ENCODE results near the gene PTPN11. TPM values are rescaled to one million over a fixed set of nuclear protein-coding genes. Genes with fewer than 3 reads are reported as not detected.
"Not testable (repeated sequence)": the region's sequence is repeated elsewhere in the genome, so short reads cannot be mapped to it uniquely, and the experiment has no call there.

The PTPN11 gene
- total RNA-seq, 1 donor = 158 TPM

DNA sequence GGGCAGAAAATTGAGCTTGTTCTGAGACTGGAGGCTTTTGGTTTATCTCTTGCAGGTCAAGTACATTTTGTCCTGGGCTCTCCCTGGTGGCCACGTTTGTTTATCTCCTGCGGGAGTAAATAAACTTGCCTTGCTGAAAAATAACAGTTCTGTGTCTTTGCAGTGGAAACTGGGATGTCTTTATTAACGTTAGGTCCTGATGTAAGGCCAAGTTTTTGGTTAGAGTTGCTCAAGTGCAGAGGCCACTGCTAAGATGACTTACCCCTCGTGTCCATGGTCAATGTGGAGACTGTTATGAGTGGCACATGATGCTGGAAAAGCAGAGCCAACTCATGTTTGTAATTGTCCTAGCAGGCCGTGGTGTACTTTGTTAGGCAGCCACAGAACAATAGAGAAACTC is 3.8 kb downstream of the PTPN11 start:
- peak; percentile 78 for DNase-seq (ENCODE audit: low read depth)
- H3K4me3 ChIP-seq (ENCODE audit: low read depth, low read length) = no peak overlapping the region
- TF ChIP-seq, protein P1, sequence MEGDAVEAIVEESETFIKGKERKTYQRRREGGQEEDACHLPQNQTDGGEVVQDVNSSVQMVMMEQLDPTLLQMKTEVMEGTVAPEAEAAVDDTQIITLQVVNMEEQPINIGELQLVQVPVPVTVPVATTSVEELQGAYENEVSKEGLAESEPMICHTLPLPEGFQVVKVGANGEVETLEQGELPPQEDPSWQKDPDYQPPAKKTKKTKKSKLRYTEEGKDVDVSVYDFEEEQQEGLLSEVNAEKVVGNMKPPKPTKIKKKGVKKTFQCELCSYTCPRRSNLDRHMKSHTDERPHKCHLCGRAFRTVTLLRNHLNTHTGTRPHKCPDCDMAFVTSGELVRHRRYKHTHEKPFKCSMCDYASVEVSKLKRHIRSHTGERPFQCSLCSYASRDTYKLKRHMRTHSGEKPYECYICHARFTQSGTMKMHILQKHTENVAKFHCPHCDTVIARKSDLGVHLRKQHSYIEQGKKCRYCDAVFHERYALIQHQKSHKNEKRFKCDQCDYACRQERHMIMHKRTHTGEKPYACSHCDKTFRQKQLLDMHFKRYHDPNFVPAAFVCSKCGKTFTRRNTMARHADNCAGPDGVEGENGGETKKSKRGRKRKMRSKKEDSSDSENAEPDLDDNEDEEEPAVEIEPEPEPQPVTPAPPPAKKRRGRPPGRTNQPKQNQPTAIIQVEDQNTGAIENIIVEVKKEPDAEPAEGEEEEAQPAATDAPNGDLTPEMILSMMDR (IDR thresholded peaks at IDR 0.05; ENCODE audit: insufficient read depth, low read depth, low read length) = no peak

DNA sequence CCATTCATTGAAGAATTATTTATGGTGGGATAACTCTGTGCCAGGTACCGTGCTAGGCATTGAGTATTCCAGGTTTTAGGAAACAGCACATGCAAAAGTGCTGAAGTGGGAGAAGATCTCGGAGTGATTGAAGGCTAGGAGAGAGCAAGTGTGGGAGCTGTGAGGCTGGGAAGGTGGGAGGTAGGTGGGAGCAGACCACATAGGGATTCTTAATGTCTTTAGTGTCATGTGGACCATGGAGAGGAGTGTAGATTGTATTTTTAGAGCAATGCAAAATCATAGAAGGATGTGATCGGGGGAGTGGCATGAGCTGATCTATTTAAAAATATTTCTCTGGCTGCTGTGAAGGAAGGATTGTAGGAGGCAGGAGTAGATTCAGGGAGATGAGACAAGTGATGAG is 5.4 kb downstream of the PTPN11 start:
- TF ChIP-seq, protein P1 (IDR thresholded peaks at IDR 0.05; ENCODE audit: insufficient read depth, low read depth, low read length) = no peak

DNA sequence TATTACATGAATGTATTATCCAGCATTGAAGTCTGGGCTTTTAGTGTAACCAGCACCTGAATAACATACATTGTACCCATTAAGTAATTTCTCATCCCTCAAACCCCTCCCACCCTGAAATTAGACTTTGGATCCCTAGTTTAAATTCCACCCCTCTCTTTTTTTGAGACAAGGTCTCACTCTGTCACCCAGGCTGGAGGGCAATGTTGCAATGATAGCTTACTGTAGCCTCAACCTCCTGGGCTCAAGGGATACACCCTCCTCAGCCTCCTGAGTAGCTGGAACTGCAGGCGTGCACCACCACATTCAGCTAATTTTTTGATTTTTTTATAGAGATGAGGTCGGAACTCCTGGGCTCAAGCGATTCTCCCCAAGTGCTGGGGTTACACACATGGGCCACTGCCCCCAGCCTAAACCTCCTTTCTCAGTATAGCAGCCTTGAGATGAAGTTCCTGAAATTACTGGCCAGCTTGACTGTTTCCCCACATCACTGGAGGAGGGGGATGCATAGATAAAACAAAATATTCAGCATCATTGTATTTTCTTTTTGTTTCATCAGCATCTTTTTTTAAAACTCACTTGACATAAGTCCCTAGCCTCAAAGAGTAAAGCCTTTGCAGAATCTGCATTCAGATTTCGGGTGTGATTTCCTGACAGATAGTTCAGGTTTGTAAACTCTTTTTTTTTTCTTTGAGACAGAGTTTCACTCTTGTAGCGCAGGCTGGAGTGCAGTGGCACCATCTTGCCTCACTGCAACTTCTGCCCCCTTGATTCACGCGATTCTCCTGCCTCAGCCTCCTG is 7.0 kb downstream of the PTPN11 start:
- TF ChIP-seq, protein P1 (IDR thresholded peaks at IDR 0.05; ENCODE audit: insufficient read depth, low read depth, low read length) = no peak
- no peak overlapping the region for H3K4me3 ChIP-seq (ENCODE audit: low read depth, low read length)
- no peak for DNase-seq (ENCODE audit: low read depth)

More for the DNA sequence above, 5.4 kb downstream of the PTPN11 start:
- H3K4me3 ChIP-seq (ENCODE audit: low read depth, low read length) = no peak overlapping the region
- no peak for DNase-seq (ENCODE audit: low read depth)

DNA sequence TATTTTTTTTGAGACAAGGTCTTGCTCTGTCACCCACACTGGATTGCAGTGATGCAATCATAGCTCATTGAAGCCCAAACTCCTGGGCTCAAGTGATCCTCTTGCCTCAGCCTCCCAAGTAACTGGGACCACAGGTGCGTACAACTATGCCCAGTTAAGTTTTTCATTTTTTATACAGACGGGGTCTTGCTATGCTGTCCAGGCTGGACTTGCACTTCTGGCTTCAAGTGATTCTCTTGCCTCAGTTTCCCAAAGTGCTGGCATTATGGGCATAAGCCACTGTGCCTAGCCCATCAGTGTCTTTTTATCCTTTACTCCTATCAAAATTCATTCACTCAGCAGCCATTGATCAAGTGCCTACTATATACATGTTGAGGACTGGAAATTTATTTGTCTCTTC is 9.0 kb downstream of the PTPN11 start:
- TF ChIP-seq, protein P1 (IDR thresholded peaks at IDR 0.05; ENCODE audit: insufficient read depth, low read depth, low read length) = no peak
- no peak overlapping the region for H3K4me3 ChIP-seq (ENCODE audit: low read depth, low read length)
- no peak for DNase-seq (ENCODE audit: low read depth)

DNA sequence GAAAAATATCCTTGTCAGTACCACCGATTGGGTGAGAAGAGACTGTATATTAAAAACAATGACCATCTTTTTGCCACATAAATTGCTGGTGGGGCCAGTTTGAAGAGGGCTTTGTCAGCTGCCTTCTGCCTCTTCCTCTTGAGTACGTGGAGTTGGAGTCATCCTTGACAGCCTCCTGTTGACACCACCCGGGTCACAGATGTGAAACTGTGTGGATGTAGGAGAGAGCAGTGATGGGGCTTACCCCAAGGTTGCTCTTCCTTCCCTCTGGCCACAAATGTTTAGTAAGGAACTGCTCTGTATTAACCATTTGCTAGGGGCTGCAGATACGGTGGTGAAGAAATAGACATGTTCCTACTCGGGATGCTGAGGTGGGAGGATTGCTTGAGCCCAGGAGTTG is 12.2 kb downstream of the PTPN11 start:
- no peak overlapping the region for H3K4me3 ChIP-seq (ENCODE audit: low read depth, low read length)
- TF ChIP-seq, protein P1 (IDR thresholded peaks at IDR 0.05; ENCODE audit: insufficient read depth, low read depth, low read length) = no peak
- no peak for DNase-seq (ENCODE audit: low read depth)

DNA sequence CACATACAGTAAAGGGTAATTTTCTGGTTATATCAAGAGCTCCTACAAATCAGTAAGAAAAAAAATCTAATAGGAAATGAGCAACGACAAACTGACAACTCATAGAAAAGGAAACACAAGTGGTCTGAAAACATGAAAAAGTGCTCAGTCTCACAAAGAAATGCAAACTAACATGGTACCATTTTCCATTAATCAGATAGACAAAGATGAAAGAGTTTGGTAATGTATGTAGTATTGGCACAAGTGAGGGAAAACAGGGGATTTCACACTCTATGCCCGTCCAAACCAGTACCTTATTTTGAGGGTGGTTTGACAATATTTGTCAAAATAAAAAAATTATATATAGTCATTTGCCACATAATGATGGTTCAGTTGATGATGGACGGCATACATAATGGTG is 13.2 kb downstream of the PTPN11 start:
- no peak overlapping the region for H3K4me3 ChIP-seq (ENCODE audit: low read depth, low read length)
- DNase-seq (ENCODE audit: low read depth) = no peak
- TF ChIP-seq, protein P1 (IDR thresholded peaks at IDR 0.05; ENCODE audit: insufficient read depth, low read depth, low read length) = no peak

DNA sequence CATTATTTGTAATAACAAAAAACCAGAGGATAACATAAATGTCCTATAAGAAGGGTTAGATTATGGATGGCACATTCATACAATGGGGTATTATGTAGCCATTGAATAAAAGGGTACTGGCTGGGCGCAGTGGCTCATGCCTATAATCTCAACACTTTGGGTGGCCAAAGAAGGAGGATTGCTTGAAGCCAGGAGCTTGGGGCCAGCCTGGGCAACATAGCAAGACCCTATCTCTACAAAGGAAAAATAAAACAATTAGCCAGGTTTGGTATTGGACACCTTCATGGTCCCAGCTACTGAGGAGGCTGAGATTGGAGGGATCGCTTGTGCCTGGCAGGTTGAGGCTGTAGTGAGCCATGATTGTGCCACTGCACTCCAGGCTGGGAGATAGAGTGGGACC is 14.8 kb downstream of the PTPN11 start:
- no peak for DNase-seq (ENCODE audit: low read depth)
- H3K4me3 ChIP-seq (ENCODE audit: low read depth, low read length) = no peak overlapping the region
- TF ChIP-seq, protein P1 (IDR thresholded peaks at IDR 0.05; ENCODE audit: insufficient read depth, low read depth, low read length) = no peak

DNA sequence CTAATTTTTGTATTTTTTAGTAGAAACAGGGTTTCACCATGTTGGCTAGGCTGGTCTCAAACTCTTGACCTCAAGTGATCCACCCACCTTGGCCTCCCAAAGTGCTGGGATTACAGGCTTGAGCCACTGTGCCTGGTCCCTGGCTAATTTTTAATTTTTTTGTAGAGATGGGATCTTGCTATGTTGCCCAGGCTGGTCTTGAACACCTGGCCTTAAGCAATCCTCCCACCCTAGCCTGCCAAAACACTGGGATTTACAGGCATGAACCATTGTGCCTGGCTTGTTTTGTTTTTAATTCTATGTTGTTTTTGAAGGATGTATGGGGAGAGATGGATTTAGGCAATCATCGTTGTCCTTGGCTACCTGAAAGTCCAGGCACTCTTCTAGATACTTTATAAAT is 19.9 kb downstream of the PTPN11 start:
- not testable (repeated sequence) for H3K4me3 ChIP-seq (ENCODE audit: low read depth, low read length); DNase-seq (ENCODE audit: low read depth)

Data from fibroblast of villous mesenchyme (primary cell).